IMR-90 (cell line): ENCODE results near the gene STUB1. TPM values are rescaled to one million over a fixed set of nuclear protein-coding genes. Genes with fewer than 3 reads are reported as not detected.

Source experiments
- ATAC-seq: fragments of 200-7000 bp; cut with Tn5 transposase; 2 replicates; pipeline ENCODE4 v1.9.1; 2020; ENCODE audit warnings: low read depth, mild to moderate bottlenecking, moderate library complexity
- BruUV-seq: library from RNA; stranded (reverse); fragments of 400-500 nt; replicated peaks from 2 replicates; lab custom pipeline; 2021; lab: Mats Ljungman, UMichigan
- CTCF ChIA-PET: fragments of 300-600 bp; formaldehyde crosslinking; extraction: SDS; loops from one replicate; lab custom pipeline; 2021; ENCODE audit warnings: antibody characterized with exemption; lab: Yijun Ruan, JAX
- POLR2A ChIA-PET: fragments of 300-600 bp; sonication (Branson Sonifier 250); formaldehyde crosslinking; loops from one replicate; lab custom pipeline; 2022; ENCODE audit warnings: antibody characterized with exemption; ENCODE audit not compliant: unreplicated experiment; lab: Charles Lee
- DNase-seq: peaks from one replicate; pipeline ENCODE4 v3.0.0; 2013
- H2AFZ ChIP-seq: replicated peaks from 2 replicates; pipeline ENCODE3; 2013; ENCODE audit warnings: low read length, mild to moderate bottlenecking; ENCODE audit not compliant: poor library complexity
- H2AK5ac ChIP-seq: 2 replicates; pipeline ENCODE4 v1.6.1; 2013; ENCODE audit warnings: low read depth, low read length, inconsistent platforms
- H2AK9ac ChIP-seq: replicated peaks from 2 replicates; pipeline ENCODE3; 2013; ENCODE audit warnings: mild to moderate bottlenecking, low read depth, low read length, moderate library complexity; ENCODE audit not compliant: poor library complexity
- H2BK120ac ChIP-seq: 2 replicates; pipeline ENCODE4 v1.6.1; 2013; ENCODE audit warnings: low read depth, low read length, inconsistent platforms
- H2BK15ac ChIP-seq: 3 replicates; pipeline ENCODE4 v1.6.1; 2013; ENCODE audit warnings: low read depth, low read length, inconsistent platforms
- H2BK20ac ChIP-seq: 2 replicates; pipeline ENCODE4 v1.6.1; 2013; ENCODE audit warnings: low read depth, mild to moderate bottlenecking, inconsistent platforms, low read length, moderate library complexity
- H2BK5ac ChIP-seq: 2 replicates; pipeline ENCODE4 v1.6.1; 2013; ENCODE audit warnings: mild to moderate bottlenecking, low read depth, low read length, inconsistent platforms; ENCODE audit not compliant: poor library complexity, severe bottlenecking
- H3K14ac ChIP-seq: replicated peaks from 2 replicates; pipeline ENCODE4 v1.6.1; 2013; ENCODE audit warnings: low read depth, low read length, inconsistent platforms
- H3K18ac ChIP-seq: 2 replicates; pipeline ENCODE4 v1.6.1; 2013; ENCODE audit warnings: low read depth, low read length, control low read depth
- H3K23ac ChIP-seq: 2 replicates; pipeline ENCODE4 v1.6.1; 2013; ENCODE audit warnings: low read depth, low read length, inconsistent platforms
- H3K27ac ChIP-seq: 2 replicates; pipeline ENCODE4 v1.5.1; 2013; ENCODE audit warnings: mild to moderate bottlenecking, control low read depth, low read length; ENCODE audit not compliant: insufficient read depth
- H3K27me3 ChIP-seq: 2 replicates; pipeline ENCODE4 v1.6.1; 2013; ENCODE audit warnings: low read length; ENCODE audit not compliant: control insufficient read depth, insufficient read depth
- H3K36me3 ChIP-seq: 2 replicates; pipeline ENCODE4 v1.6.1; 2013; ENCODE audit warnings: low read length, mixed read lengths; ENCODE audit not compliant: control insufficient read depth, insufficient read depth
- H3K4ac ChIP-seq: 2 replicates; pipeline ENCODE4 v1.6.1; 2013; ENCODE audit warnings: low read depth, low read length, inconsistent platforms
- H3K4me1 ChIP-seq: 2 replicates; pipeline ENCODE4 v1.6.1; 2013; ENCODE audit warnings: low read length, mixed read lengths; ENCODE audit not compliant: control insufficient read depth, insufficient read depth
- H3K4me2 ChIP-seq: 2 replicates; pipeline ENCODE4 v1.6.1; 2013; ENCODE audit warnings: low read depth, mild to moderate bottlenecking, control low read depth, low read length, moderate library complexity
- H3K4me3 ChIP-seq: 2 replicates; pipeline ENCODE4 v1.5.1; 2013; ENCODE audit warnings: low read depth, mild to moderate bottlenecking, control low read depth, low read length, moderate library complexity; ENCODE audit not compliant: insufficient read depth
- H3K56ac ChIP-seq: 2 replicates; pipeline ENCODE4 v1.6.1; 2013; ENCODE audit warnings: low read length, inconsistent platforms; ENCODE audit not compliant: insufficient read depth; ENCODE audit errors: extremely low read depth
- H3K79me1 ChIP-seq, 2 experiments: 2 replicates each; pipeline ENCODE4 v1.6.1; 2013; ENCODE audit warnings: low read length in 2 of 2, inconsistent platforms in 1 of 2, low read depth in 1 of 2
- H3K9ac ChIP-seq: 2 replicates; pipeline ENCODE4 v1.6.1; 2013; ENCODE audit warnings: low read depth, low read length, control low read depth
- H3K9me1 ChIP-seq: 2 replicates; pipeline ENCODE4 v1.6.1; 2013; ENCODE audit warnings: low read length, inconsistent platforms; ENCODE audit not compliant: insufficient read depth
- H3K9me3 ChIP-seq: 2 replicates; pipeline ENCODE4 v1.6.1; 2013; ENCODE audit warnings: low read length; ENCODE audit not compliant: control insufficient read depth, insufficient read depth
- H4K20me1 ChIP-seq: 2 replicates; pipeline ENCODE4 v1.6.1; 2013; ENCODE audit warnings: low read length, inconsistent platforms; ENCODE audit not compliant: insufficient read depth
- H4K5ac ChIP-seq: 2 replicates; pipeline ENCODE4 v1.6.1; 2013; ENCODE audit warnings: mild to moderate bottlenecking, low read depth, low read length, control low read depth
- H4K8ac ChIP-seq, 2 experiments: 2 replicates each; pipeline ENCODE4 v1.6.1; 2013; ENCODE audit warnings: low read depth in 2 of 2, low read length in 2 of 2, control low read depth in 1 of 2, inconsistent platforms in 1 of 2
- H4K91ac ChIP-seq: 2 replicates; pipeline ENCODE4 v1.6.1; 2013; ENCODE audit warnings: low read depth, low read length, inconsistent platforms; ENCODE audit not compliant: insufficient read depth
- BHLHE40 ChIP-seq: fragments of 150-350 bp; IDR thresholded peaks from 2 replicates; pipeline ENCODE4 v1.6.1; 2016; ENCODE audit warnings: mild to moderate bottlenecking, low read depth, low read length
- CEBPB ChIP-seq: IDR thresholded peaks from 2 replicates; pipeline ENCODE4 v1.6.1; 2012; ENCODE audit warnings: low read depth, low read length, improper control_type of control experiment
- CHD1 ChIP-seq: IDR thresholded peaks from 2 replicates; pipeline ENCODE4 v1.6.1; 2012; ENCODE audit warnings: low read depth, low read length, improper control_type of control experiment
- CTCF ChIP-seq: conservative IDR thresholded peaks from 2 replicates; pipeline ENCODE4 v1.5.1; 2012; ENCODE audit warnings: mild to moderate bottlenecking, low read depth, low read length, improper control_type of control experiment
- FOS ChIP-seq: fragments of 150-350 bp; IDR thresholded peaks from 2 replicates; pipeline ENCODE4 v1.6.1; 2016; ENCODE audit warnings: low read depth, low read length
- MAZ ChIP-seq: IDR thresholded peaks from 2 replicates; pipeline ENCODE4 v1.6.1; 2012; ENCODE audit warnings: low read depth, mild to moderate bottlenecking, low read length, improper control_type of control experiment, moderate library complexity, borderline replicate concordance
- MXI1 ChIP-seq: IDR thresholded peaks from 2 replicates; pipeline ENCODE4 v1.6.1; 2012; ENCODE audit warnings: low read depth, mild to moderate bottlenecking, low read length, moderate library complexity, borderline replicate concordance
- POLR2A ChIP-seq: IDR thresholded peaks from 2 replicates; pipeline ENCODE4 v1.6.1; 2012; ENCODE audit warnings: mild to moderate bottlenecking, low read depth, low read length
- RAD21 ChIP-seq: IDR thresholded peaks from 2 replicates; pipeline ENCODE4 v1.6.1; 2012; ENCODE audit warnings: low read length, improper control_type of control experiment
- RCOR1 ChIP-seq: IDR thresholded peaks from 2 replicates; pipeline ENCODE4 v1.6.1; 2012; ENCODE audit warnings: mild to moderate bottlenecking, low read length, improper control_type of control experiment; ENCODE audit not compliant: insufficient replicate concordance
- RFX5 ChIP-seq: IDR thresholded peaks from 2 replicates; pipeline ENCODE4 v1.8.0; 2012; ENCODE audit warnings: low read depth, mild to moderate bottlenecking, low read length, moderate library complexity
- SMC3 ChIP-seq: fragments of 150-350 bp; IDR thresholded peaks from 2 replicates; pipeline ENCODE4 v1.6.1; 2016; ENCODE audit warnings: low read depth, mild to moderate bottlenecking, antibody characterized with exemption, low read length, moderate library complexity
- WGBS, 2 experiments: methylation state at CpG; one replicate each; pipeline versions ENCODE4 v1.1.5 to v1.1.7; 2013; ENCODE audit warnings: missing lambda C conversion rate in 2 of 2; ENCODE audit not compliant: insufficient read length in 1 of 2; ENCODE audit errors: extremely low coverage in 2 of 2; 5-methylcytosine and 5-hydroxymethylcytosine counted together
- dilution Hi-C: fragments of 300-500 bp; cut with HindIII; formaldehyde crosslinking; loops from one replicate; pipeline ENCODE4 v1.14.3; 2018; ENCODE audit warnings: low sequenced_read_pairs; ENCODE audit not compliant: unreplicated experiment
- in situ Hi-C: fragments of 300-500 bp; cut with MboI; formaldehyde crosslinking; loops from 3 replicates; pipeline ENCODE4 v1.14.3; 2019; ENCODE audit warnings: low sequenced_read_pairs, inconsistent platforms, mixed read lengths
- intact Hi-C: fragments of 100-400 bp; cut with micrococcal nuclease; formaldehyde crosslinking; loops from 2 replicates; pipeline ENCODE4 v1.10.0; 2022
- polyA plus RNA-seq, 3 experiments: library from polyadenylated mRNA; depleted of rRNA; stranded (reverse); fragments of >200 nt; gene quantifications; 2 replicates each; pipeline ENCODE4 v1.2.3, GENCODE V29; 2012; ENCODE audit warnings: low replicate concordance in 1 of 3
- total RNA-seq: library from RNA; depleted of rRNA; stranded (reverse); fragments of >200 nt; gene quantifications from 2 replicates; pipeline ENCODE4 v1.2.3, GENCODE V29; 2012
- TF ChIP-seq, protein P1 (sequence below): fragments of 150-350 bp; IDR thresholded peaks from 2 replicates; pipeline ENCODE4 v1.6.1; 2016; ENCODE audit warnings: low read depth, mild to moderate bottlenecking, low read length, moderate library complexity, borderline replicate concordance
- TF ChIP-seq, protein P2 (sequence below): fragments of 150-350 bp; IDR thresholded peaks from 2 replicates; pipeline ENCODE4 v1.6.1; 2017; ENCODE audit warnings: mild to moderate bottlenecking, antibody characterized with exemption, low read length, low read depth

The STUB1 gene
- total and polyA plus RNA-seq, 2 of the 4 experiments (the other 2 are of a cell fraction), result 183 to 186 TPM

GRCh38 chr16:714079-714478 is 33.9 kb downstream of the STUB1 start:
- CTCF ChIA-PET, result no interaction called here
- Histone ChIP-seq H4K20me1 (peaks cover 11% of the 10 kb centered on the region), H2BK5ac (no peak overlapping the region), H4K91ac (no peak overlapping the region), H3K9me3 (no peaks in the 10 kb centered on the region), H3K4me2 (no peak overlapping the region), H2AK5ac (peak overlapping the region; percentile 42; the same call in 1 of the 2 replicates), H4K8ac (no peak overlapping the region), H3K56ac (no peak overlapping the region), H3K79me1 (peaks cover 5 to 16% of the 10 kb centered on the region in 2 experiments), H3K9ac (no peak overlapping the region), H3K9me1 (no peaks in the 10 kb centered on the region), H3K14ac (no peak overlapping the region), H3K36me3 (no peaks in the 10 kb centered on the region), H3K4me1 (peaks cover 14% of the 10 kb centered on the region; the same call in 1 of the 2 replicates), H3K4me3 (no peak overlapping the region), H2BK20ac (0 out of 2 replicates have a peak overlapping the region, but pooled peaks have one; percentile 10), H2BK15ac (no peak overlapping the region), H2AK9ac (peak overlapping the region; percentile 85), H2AFZ (peak overlapping the region; percentile 10), H3K27me3 (no peaks in the 10 kb centered on the region), H4K5ac (no peak overlapping the region), H3K23ac (no peak overlapping the region), H3K27ac (no peak overlapping the region), H3K4ac (no peak overlapping the region), H3K18ac (no peak overlapping the region), H2BK120ac (no peak overlapping the region)
- intact Hi-C loops (loop anchor here (5.0 kb wide), 1 partner anchor 268 kb away; the partner anchor contains the start of gene SOX8), in situ Hi-C loops (loop anchor here (5.0 to 25.0 kb wide), 2 partner anchors 73 to 348 kb away; partner anchors contain the start of genes CHTF18, RPUSD1 and SSTR5), dilution Hi-C loops (no loop called here)
- no TSS peak for BruUV-seq
- WGBS, 2 experiments, result 84% methylated on average over 11 of the region's 11 CpGs; no CpG with 5 or more reads in 1 of the 2 experiments
- no peak for DNase-seq
- TF ChIP-seq FOS (no peak), CHD1 (no peak), RCOR1 (no peak), CTCF (no peak), CEBPB (no peak), SMC3 (no peak), POLR2A (no peak), RAD21 (no peak), MXI1 (no peak), BHLHE40 (no peak), MAZ (no peak), RFX5 (no peak)
- TF ChIP-seq, protein P1, sequence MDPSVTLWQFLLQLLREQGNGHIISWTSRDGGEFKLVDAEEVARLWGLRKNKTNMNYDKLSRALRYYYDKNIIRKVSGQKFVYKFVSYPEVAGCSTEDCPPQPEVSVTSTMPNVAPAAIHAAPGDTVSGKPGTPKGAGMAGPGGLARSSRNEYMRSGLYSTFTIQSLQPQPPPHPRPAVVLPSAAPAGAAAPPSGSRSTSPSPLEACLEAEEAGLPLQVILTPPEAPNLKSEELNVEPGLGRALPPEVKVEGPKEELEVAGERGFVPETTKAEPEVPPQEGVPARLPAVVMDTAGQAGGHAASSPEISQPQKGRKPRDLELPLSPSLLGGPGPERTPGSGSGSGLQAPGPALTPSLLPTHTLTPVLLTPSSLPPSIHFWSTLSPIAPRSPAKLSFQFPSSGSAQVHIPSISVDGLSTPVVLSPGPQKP, result no peak
- TF ChIP-seq, protein P2, sequence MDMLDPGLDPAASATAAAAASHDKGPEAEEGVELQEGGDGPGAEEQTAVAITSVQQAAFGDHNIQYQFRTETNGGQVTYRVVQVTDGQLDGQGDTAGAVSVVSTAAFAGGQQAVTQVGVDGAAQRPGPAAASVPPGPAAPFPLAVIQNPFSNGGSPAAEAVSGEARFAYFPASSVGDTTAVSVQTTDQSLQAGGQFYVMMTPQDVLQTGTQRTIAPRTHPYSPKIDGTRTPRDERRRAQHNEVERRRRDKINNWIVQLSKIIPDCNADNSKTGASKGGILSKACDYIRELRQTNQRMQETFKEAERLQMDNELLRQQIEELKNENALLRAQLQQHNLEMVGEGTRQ, result no peak
- no peak for ATAC-seq
- POLR2A ChIA-PET, result no interaction called here
